Measurements from ENCODE around the gene SLC13A5.

The SLC13A5 gene

GRCh38 chr17:6638046-6638908 is 74.9 kb downstream of the SLC13A5 start:
- DNase-seq (ENCODE audit: low spot score), result no peak

GRCh38 chr17:6637458-6637840 is 75.7 kb downstream of the SLC13A5 start:
- DNase-seq (ENCODE audit: low spot score), result no peak

- DNase-seq (ENCODE audit: low spot score), result no peak
Measured at GRCh38 chr17:6636616-6637457, 76.3 kb downstream of the SLC13A5 start.

- no peak for DNase-seq (ENCODE audit: low spot score)
Measured at GRCh38 chr17:6636105-6636504, 77.1 kb downstream of the SLC13A5 start.

Data from HuH-7.5 (cell line).